Measurements from ENCODE around the gene PF4V1. TPM values are rescaled to one million over a fixed set of nuclear protein-coding genes. Genes with fewer than 3 reads are reported as not detected.

PF4V1 gene
- total and polyA plus RNA-seq, 2 donors (not counting 1 experiment from before 2014, with no cell fraction given) = not detected

GRCh38 chr4:73822389-73822788 lies 30.7 kb upstream of the PF4V1 start:
- intact Hi-C loops (cut with micrococcal nuclease) = no loop called here
- no peaks in the 10 kb centered on the region for H3K4me1 ChIP-seq (ENCODE audit: control insufficient read depth in 2 of 2, insufficient read depth in 2 of 2, low read length in 2 of 2)
- ChIA-PET CTCF (no interaction called here), POLR2A (no interaction called here)
- no peaks in the 10 kb centered on the region for H3K36me3 ChIP-seq (replicated peaks in 1 of 2; ENCODE audit: control extremely low read depth in 1 of 2, control insufficient read depth in 1 of 2, extremely low read depth in 1 of 2, insufficient read depth in 2 of 2, low read length in 1 of 2)
- H3K27me3 ChIP-seq (replicated peaks in 1 of 4; ENCODE audit: control extremely low read depth in 1 of 4, control insufficient read depth in 3 of 4, insufficient read depth in 4 of 4, low read length in 3 of 4) = no peaks in the 10 kb centered on the region
- H2AFZ ChIP-seq (ENCODE audit: insufficient read depth, low read depth, low read length, poor library complexity, severe bottlenecking) = no peak overlapping the region
- no peak overlapping the region for H3K4me3 Mint-ChIP-seq
- H3K27ac Mint-ChIP-seq = no peak overlapping the region
- TF ChIP-seq EZH2 (IDR thresholded peaks at IDR 0.05; ENCODE audit: borderline replicate concordance, insufficient read depth, low read depth, low read length, poor library complexity, severe bottlenecking) = no peak
- TF ChIP-seq CTCF (IDR thresholded peaks at IDR 0.05) = no peak
- H3K4me2 ChIP-seq (replicated peaks; ENCODE audit: low read depth, low read length, poor library complexity, severe bottlenecking) = no peak overlapping the region
- H3K9me3 Mint-ChIP-seq (ENCODE audit: insufficient read depth) = no peaks in the 10 kb centered on the region
- H3K4me3 ChIP-seq (ENCODE audit: control extremely low read depth in 1 of 5, extremely low read depth in 1 of 5, insufficient read depth in 1 of 5, low read depth in 2 of 5, low read length in 4 of 5) = no peak overlapping the region
- no peaks in the 10 kb centered on the region for H3K4me1 Mint-ChIP-seq
- H3K9ac ChIP-seq (ENCODE audit: low read length) = no peak overlapping the region
- DNase-seq (no peak), ATAC-seq (ENCODE audit: low read depth) (no peak)
- no peaks in the 10 kb centered on the region for H3K79me2 ChIP-seq (ENCODE audit: control insufficient read depth, insufficient read depth, low read length)
- no peaks in the 10 kb centered on the region for H3K9me3 ChIP-seq (ENCODE audit: control extremely low read depth in 1 of 3, control insufficient read depth in 2 of 3, insufficient read depth in 1 of 3, low read length in 2 of 3)
- 94% methylated on average over 2 of the region's 3 CpGs for WGBS (ENCODE audit: insufficient coverage)
- no peak overlapping the region for H3K27ac ChIP-seq (ENCODE audit: low read length in 2 of 2)
- H3K27me3 Mint-ChIP-seq = no peaks in the 10 kb centered on the region
- H4K20me1 ChIP-seq (ENCODE audit: control insufficient read depth, insufficient read depth, low read length, poor library complexity, severe bottlenecking) = no peaks in the 10 kb centered on the region

GRCh38 chr4:73822812-73823504 lies 30.1 kb upstream of the PF4V1 start:
- H2AFZ ChIP-seq (ENCODE audit: insufficient read depth, low read depth, low read length, poor library complexity, severe bottlenecking) = no peak overlapping the region
- no peak for ATAC-seq (ENCODE audit: low read depth)
- H3K27me3 ChIP-seq (replicated peaks in 1 of 4; ENCODE audit: control extremely low read depth in 1 of 4, control insufficient read depth in 3 of 4, insufficient read depth in 4 of 4, low read length in 3 of 4) = no peaks in the 10 kb centered on the region
- ChIA-PET POLR2A (no interaction called here), CTCF (no interaction called here)
- H3K79me2 ChIP-seq (ENCODE audit: control insufficient read depth, insufficient read depth, low read length) = no peaks in the 10 kb centered on the region
- no peak overlapping the region for H3K4me3 ChIP-seq (ENCODE audit: control extremely low read depth in 1 of 5, extremely low read depth in 1 of 5, insufficient read depth in 1 of 5, low read depth in 2 of 5, low read length in 4 of 5)
- H3K4me3 Mint-ChIP-seq = no peak overlapping the region
- no peaks in the 10 kb centered on the region for H3K4me1 ChIP-seq (ENCODE audit: control insufficient read depth in 2 of 2, insufficient read depth in 2 of 2, low read length in 2 of 2)
- no peaks in the 10 kb centered on the region for H3K4me1 Mint-ChIP-seq
- H3K27ac ChIP-seq (ENCODE audit: low read length in 2 of 2) = no peak overlapping the region
- no peak overlapping the region for H3K4me2 ChIP-seq (replicated peaks; ENCODE audit: low read depth, low read length, poor library complexity, severe bottlenecking)
- H3K27me3 Mint-ChIP-seq = no peaks in the 10 kb centered on the region
- H4K20me1 ChIP-seq (ENCODE audit: control insufficient read depth, insufficient read depth, low read length, poor library complexity, severe bottlenecking) = no peaks in the 10 kb centered on the region
- H3K36me3 ChIP-seq (replicated peaks in 1 of 2; ENCODE audit: control extremely low read depth in 1 of 2, control insufficient read depth in 1 of 2, extremely low read depth in 1 of 2, insufficient read depth in 2 of 2, low read length in 1 of 2) = no peaks in the 10 kb centered on the region
- no peaks in the 10 kb centered on the region for H3K9me3 ChIP-seq (ENCODE audit: control extremely low read depth in 1 of 3, control insufficient read depth in 2 of 3, insufficient read depth in 1 of 3, low read length in 2 of 3)
- TF ChIP-seq EZH2 (IDR thresholded peaks at IDR 0.05; ENCODE audit: borderline replicate concordance, insufficient read depth, low read depth, low read length, poor library complexity, severe bottlenecking) (no peak), CTCF (IDR thresholded peaks at IDR 0.05) (no peak)
- H3K27ac Mint-ChIP-seq = no peak overlapping the region
- no peak for DNase-seq
- no peak overlapping the region for H3K9ac ChIP-seq (ENCODE audit: low read length)
- intact Hi-C loops (cut with micrococcal nuclease) = no loop called here
- peaks cover 2% of the 10 kb centered on the region for H3K9me3 Mint-ChIP-seq (ENCODE audit: insufficient read depth)

All from B cell (primary cell).